Progenitor cell of endocrine pancreas (in vitro differentiated cells): ENCODE measurements around the gene USF2. TPM values are rescaled to one million over a fixed set of nuclear protein-coding genes. Genes with fewer than 3 reads are reported as not detected.
A peak's percentile ranks its signal among the peaks of the same experiment; 100 is the strongest.

Experiments used
- DNase-seq: peaks from one replicate; pipeline ENCODE4 v3.0.0; 2021; ENCODE audit warnings: low spot score; ENCODE audit not compliant: unreplicated experiment
- H3K27ac Mint-ChIP-seq: 2 replicates; pipeline ENCODE4 v1.8.0; 2021; ENCODE audit warnings: mild to moderate bottlenecking, moderate library complexity, mixed read lengths
- H3K27me3 Mint-ChIP-seq: 2 replicates; pipeline ENCODE4 v1.8.0; 2021; ENCODE audit warnings: mixed read lengths
- H3K36me3 Mint-ChIP-seq: 2 replicates; pipeline ENCODE4 v1.8.0; 2022; ENCODE audit warnings: mixed read lengths; ENCODE audit not compliant: insufficient read depth
- H3K4me1 Mint-ChIP-seq: 2 replicates; pipeline ENCODE4 v1.8.0; 2021; ENCODE audit warnings: low read depth, mixed read lengths
- H3K4me3 Mint-ChIP-seq: 2 replicates; pipeline ENCODE4 v1.8.0; 2021; ENCODE audit warnings: low read depth, mild to moderate bottlenecking, moderate library complexity, mixed read lengths
- H3K9me3 Mint-ChIP-seq: 2 replicates; pipeline ENCODE4 v1.8.0; 2021; ENCODE audit warnings: low read depth, mixed read lengths
- total RNA-seq: library from RNA; stranded (reverse); gene quantifications from 2 replicates; pipeline ENCODE4 v1.2.1, GENCODE V29; 2021
- TF ChIP-seq, protein P1 (sequence below): fragments of 200-600 bp; sonication (generic); IDR thresholded peaks from one replicate; pipeline ENCODE4 v1.5.0; 2021; ENCODE audit warnings: antibody characterized with exemption, mild to moderate bottlenecking; ENCODE audit not compliant: unreplicated experiment

The USF2 gene
- total RNA-seq, 1 donor from 2014 or later = 126 TPM

DNA sequence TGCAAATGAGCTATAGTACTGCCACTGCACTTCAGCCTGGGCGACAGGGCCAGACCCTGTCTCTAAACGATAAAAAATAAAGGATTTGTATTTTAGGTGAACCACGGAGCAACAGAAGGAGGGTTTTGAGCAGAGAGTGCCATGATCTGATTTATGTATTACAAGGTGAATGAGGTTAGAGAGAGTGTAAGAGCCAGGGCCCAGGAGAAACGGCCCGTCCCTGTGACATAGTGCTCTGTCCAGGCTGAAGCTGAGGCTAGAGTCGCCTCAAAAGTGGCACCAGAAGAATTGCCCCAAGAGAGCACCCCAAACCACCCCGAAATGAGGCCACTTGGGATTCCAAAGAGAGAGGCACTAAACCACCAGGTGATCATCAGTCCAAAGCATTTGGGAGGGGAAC lies 40.1 kb downstream of the USF2 start:
- H3K9me3 Mint-ChIP-seq = no peaks in the 10 kb centered on the region
- peaks cover 28% of the 10 kb centered on the region for H3K4me1 Mint-ChIP-seq
- TF ChIP-seq, protein P1, sequence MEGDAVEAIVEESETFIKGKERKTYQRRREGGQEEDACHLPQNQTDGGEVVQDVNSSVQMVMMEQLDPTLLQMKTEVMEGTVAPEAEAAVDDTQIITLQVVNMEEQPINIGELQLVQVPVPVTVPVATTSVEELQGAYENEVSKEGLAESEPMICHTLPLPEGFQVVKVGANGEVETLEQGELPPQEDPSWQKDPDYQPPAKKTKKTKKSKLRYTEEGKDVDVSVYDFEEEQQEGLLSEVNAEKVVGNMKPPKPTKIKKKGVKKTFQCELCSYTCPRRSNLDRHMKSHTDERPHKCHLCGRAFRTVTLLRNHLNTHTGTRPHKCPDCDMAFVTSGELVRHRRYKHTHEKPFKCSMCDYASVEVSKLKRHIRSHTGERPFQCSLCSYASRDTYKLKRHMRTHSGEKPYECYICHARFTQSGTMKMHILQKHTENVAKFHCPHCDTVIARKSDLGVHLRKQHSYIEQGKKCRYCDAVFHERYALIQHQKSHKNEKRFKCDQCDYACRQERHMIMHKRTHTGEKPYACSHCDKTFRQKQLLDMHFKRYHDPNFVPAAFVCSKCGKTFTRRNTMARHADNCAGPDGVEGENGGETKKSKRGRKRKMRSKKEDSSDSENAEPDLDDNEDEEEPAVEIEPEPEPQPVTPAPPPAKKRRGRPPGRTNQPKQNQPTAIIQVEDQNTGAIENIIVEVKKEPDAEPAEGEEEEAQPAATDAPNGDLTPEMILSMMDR = no peak
- H3K27me3 Mint-ChIP-seq = peaks cover under 1% of the 10 kb centered on the region
- H3K36me3 Mint-ChIP-seq = no peaks in the 10 kb centered on the region
- DNase-seq = no peak
- peak overlapping the region; percentile 45 for H3K4me3 Mint-ChIP-seq
- H3K27ac Mint-ChIP-seq = peak overlapping the region; percentile 94

DNA sequence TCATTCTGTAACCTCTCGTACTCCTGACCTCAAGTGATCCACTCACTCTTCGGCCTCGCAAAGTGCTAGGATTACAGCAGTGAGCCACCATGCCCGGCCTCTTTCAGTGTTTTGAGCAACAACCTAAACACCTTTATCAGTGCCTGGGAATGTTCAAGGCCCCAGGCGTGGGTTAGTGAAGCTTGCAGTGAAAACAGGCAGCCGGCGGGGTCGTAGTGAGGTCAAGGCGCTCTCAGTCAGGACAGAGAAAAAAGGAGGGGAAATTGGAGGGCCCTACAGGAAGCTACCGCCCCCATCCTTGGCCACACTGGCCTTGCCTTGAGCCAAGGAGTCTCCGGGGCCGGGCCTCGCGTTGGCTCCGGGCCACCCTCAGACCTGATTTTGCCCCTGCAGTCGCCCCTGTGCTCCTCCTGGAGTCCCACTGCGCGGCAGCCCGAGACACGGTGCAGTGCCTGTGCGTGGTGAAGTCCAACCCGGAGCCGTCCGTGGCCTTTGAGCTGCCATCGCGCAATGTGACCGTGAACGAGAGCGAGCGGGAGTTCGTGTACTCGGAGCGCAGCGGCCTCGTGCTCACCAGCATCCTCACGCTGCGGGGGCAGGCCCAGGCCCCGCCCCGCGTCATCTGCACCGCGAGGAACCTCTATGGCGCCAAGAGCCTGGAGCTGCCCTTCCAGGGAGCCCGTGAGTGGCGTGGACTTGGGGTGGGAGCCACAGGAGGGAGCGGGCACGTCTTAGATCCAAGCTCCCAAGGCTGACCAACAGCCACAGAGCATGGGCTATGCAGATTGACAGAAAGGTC lies 40.9 kb downstream of the USF2 start:
- peak overlapping the region; percentile 94 for H3K27ac Mint-ChIP-seq
- TF ChIP-seq, protein P1 = no peak
- peaks cover 28% of the 10 kb centered on the region for H3K4me1 Mint-ChIP-seq
- DNase-seq = peak; percentile 26
- H3K9me3 Mint-ChIP-seq = no peaks in the 10 kb centered on the region
- no peaks in the 10 kb centered on the region for H3K27me3 Mint-ChIP-seq
- H3K36me3 Mint-ChIP-seq = no peaks in the 10 kb centered on the region
- peak overlapping the region; percentile 45 for H3K4me3 Mint-ChIP-seq

DNA sequence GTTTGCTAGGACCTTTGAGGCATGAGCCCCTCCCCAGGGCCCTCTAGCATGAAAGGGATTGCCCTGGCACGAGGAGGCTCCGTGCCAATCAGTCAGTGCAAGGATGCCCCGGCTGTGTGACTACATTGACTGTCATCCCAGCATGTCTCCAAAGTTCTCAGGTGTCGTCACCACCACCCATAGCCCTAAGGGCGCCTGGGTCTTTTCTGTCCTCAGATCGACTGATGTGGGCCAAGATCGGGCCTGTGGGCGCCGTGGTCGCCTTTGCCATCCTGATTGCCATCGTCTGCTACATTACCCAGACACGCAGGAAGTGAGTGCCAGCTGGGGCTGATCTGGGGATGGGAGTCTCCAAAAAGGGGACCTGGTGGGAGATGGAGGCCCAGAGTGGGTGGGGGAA lies 41.6 kb downstream of the USF2 start:
- peaks cover 28% of the 10 kb centered on the region for H3K4me1 Mint-ChIP-seq

DNA sequence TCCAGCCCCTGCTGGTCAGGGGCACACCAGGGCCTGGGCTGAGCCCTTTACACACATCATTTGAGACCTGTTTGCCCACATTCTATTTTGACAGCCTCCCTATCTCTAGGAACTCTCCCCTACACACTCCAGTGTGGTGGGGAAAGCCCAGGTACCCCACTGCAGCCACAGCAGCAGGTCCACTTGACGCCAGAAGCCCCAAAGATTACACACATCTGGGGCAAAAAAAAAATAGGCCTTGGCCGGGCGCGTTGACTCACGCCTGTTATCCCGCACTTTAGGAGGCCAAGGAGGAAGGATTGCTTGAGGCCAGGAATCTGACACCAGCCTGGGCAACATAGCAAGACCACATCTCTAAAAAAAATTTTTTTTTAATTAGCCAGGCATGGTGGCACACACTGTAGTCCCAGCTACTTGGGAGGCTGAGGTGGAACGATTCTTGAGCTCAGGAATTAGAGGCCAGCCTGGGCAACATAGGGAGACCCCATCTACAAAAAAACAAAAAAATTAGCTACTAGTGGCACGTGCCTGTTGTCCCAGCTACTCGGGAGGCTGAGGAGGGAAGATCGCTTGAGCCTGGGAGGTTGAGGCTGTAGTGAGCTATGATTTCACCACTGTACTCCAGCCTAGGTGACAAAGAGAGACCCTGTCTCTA lies 42.2 kb downstream of the USF2 start:
- Mint-ChIP-seq H3K36me3 (no peaks in the 10 kb centered on the region), H3K9me3 (no peaks in the 10 kb centered on the region), H3K4me3 (no peak overlapping the region), H3K27me3 (no peaks in the 10 kb centered on the region), H3K4me1 (peaks cover 28% of the 10 kb centered on the region), H3K27ac (peak overlapping the region; percentile 41)
- no peak for DNase-seq
- TF ChIP-seq, protein P1 = no peak

More for the DNA sequence above, 41.6 kb downstream of the USF2 start:
- Mint-ChIP-seq H3K36me3 (no peaks in the 10 kb centered on the region), H3K27ac (peak overlapping the region; percentile 41), H3K4me3 (no peak overlapping the region), H3K27me3 (no peaks in the 10 kb centered on the region), H3K9me3 (no peaks in the 10 kb centered on the region)
- TF ChIP-seq, protein P1 = no peak
- no peak for DNase-seq

DNA sequence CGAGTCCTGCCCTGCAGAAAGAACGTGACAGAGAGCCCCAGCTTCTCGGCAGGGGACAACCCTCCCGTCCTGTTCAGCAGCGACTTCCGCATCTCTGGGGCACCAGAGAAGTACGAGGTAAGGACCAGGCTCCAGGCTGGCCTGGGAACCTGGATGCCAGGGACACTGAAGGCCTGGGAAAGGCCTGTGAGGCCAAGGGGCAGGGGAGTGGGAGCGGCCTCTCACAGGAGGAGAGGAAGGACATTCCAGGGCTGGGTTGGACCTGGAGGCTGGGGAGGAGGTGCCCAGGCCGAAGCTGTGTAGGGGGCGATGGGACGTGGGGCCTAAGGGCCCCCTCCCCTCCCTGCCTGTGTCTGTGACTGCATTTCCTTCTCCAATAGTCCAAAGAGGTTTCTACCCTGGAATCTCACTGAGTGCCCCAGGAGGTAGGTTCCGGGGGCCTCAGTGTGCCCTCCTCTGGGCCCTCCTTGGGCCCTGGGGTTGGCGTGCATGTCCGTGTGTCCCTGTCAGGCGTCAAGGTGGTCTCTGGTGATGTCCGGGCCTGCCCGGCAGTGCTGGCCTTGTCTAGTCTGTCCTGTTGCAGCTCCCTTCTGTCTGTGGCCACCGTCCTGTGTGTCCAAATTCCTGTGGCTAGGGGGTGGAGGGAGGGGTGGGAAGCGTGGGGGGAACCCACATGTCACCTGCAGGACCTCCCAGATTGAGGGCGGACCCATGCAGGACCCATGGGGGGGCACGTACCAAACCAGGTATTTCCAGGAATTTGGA lies 43.3 kb downstream of the USF2 start:
- TF ChIP-seq, protein P1 = no peak
- Mint-ChIP-seq H3K9me3 (no peaks in the 10 kb centered on the region), H3K27ac (no peak overlapping the region), H3K36me3 (no peaks in the 10 kb centered on the region), H3K4me3 (no peak overlapping the region), H3K4me1 (peaks cover 27% of the 10 kb centered on the region), H3K27me3 (no peaks in the 10 kb centered on the region)
- no peak for DNase-seq
